Skeletal muscle tissue (tissue), 4 donors: ENCODE data around the gene PIGV. TPM values are rescaled to one million over a fixed set of nuclear protein-coding genes. Genes with fewer than 3 reads are reported as not detected.
A peak's percentile ranks its signal among the peaks of the same experiment; 100 is the strongest.

ENCODE experiments used
- H3K27ac ChIP-seq: one replicate; pipeline ENCODE4 v1.7.0; 2013; ENCODE audit warnings: mild to moderate bottlenecking, low read depth, low read length, inconsistent platforms
- H3K27me3 ChIP-seq, 3 donors: one replicate each; pipeline ENCODE4 v1.7.0; 2013; ENCODE audit warnings: low read length in 3 of 3; ENCODE audit not compliant: control insufficient read depth in 3 of 3, insufficient read depth in 3 of 3
- H3K36me3 ChIP-seq, 3 donors: one replicate each; pipeline ENCODE4 v1.7.0; 2013; ENCODE audit warnings: low read length in 3 of 3; ENCODE audit not compliant: control insufficient read depth in 3 of 3, insufficient read depth in 3 of 3
- H3K4me1 ChIP-seq, 3 donors: one replicate each; pipeline ENCODE4 v1.7.0; 2013; ENCODE audit warnings: low read length in 3 of 3, mild to moderate bottlenecking in 3 of 3; ENCODE audit not compliant: control insufficient read depth in 3 of 3, insufficient read depth in 3 of 3
- H3K4me3 ChIP-seq, 3 donors: one replicate each; pipeline ENCODE4 v1.7.0; 2013; ENCODE audit warnings: low read length in 3 of 3
- H3K9ac ChIP-seq, 3 donors: one replicate each; pipeline ENCODE4 v1.7.0; 2013; ENCODE audit warnings: low read length in 3 of 3, mild to moderate bottlenecking in 3 of 3, moderate library complexity in 2 of 3, low read depth in 1 of 3
- H3K9me3 ChIP-seq, 3 donors: one replicate each; pipeline ENCODE4 v1.7.0; 2013; ENCODE audit warnings: low read length in 3 of 3; ENCODE audit not compliant: control insufficient read depth in 3 of 3
- total RNA-seq: library from RNA; depleted of rRNA; stranded (reverse); fragments of >200 nt; gene quantifications from one replicate; pipeline ENCODE4 v1.2.3, GENCODE V29; 2014
- donor health status: Osteomylitis.

The PIGV gene
- total RNA-seq, 1 donor from 2014 or later, result 5.2 TPM

GRCh38 chr1:26784023-26784871 is 3.5 kb upstream of the PIGV start:
- H3K4me3 ChIP-seq, result no peak overlapping the region
- peaks cover 14 to 20% (median 18%) of the 10 kb centered on the region in 3 donors for H3K36me3 ChIP-seq
- H3K9ac ChIP-seq, result peak overlapping the region in 2 of 3 donors; percentile 40 to 55
- H3K9me3 ChIP-seq, result no peaks in the 10 kb centered on the region
- no peaks in the 10 kb centered on the region for H3K27me3 ChIP-seq
- peaks cover 52 to 59% (median 56%) of the 10 kb centered on the region in 3 donors for H3K4me1 ChIP-seq
- peak overlapping the region; percentile 54 for H3K27ac ChIP-seq

DNA sequence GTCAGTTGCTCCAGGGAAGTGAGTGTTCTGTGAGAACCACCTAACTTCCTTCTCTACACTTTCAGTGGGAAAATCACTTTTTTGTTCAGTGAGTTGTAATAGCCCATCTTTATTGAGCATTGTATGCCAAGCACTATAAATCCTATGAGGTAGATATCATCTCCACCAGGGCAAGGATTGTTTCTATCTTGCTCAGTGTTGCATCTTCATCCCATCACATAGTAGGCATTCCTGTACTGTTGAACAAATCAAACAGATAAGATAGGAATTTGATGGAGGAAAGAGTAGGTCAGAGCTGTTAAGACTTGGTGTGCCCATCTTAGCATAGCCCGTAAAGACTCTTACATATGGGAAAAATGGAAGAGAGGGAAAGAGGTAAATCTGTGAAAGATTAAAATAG is 2.9 kb upstream of the PIGV start:
- no peaks in the 10 kb centered on the region for H3K27me3 ChIP-seq
- H3K36me3 ChIP-seq, result peaks cover 8 to 14% (median 12%) of the 10 kb centered on the region in 3 donors
- no peaks in the 10 kb centered on the region for H3K9me3 ChIP-seq
- no peak overlapping the region for H3K4me3 ChIP-seq
- H3K27ac ChIP-seq, result peak overlapping the region; percentile 54
- H3K9ac ChIP-seq, result no peak overlapping the region
- peaks cover 52 to 64% (median 56%) of the 10 kb centered on the region in 3 donors for H3K4me1 ChIP-seq

- Histone ChIP-seq H3K27me3 (no peaks in the 10 kb centered on the region), H3K4me3 (peak overlapping the region in 1 of 3 donors; percentile 96), H3K4me1 (peaks cover 54 to 67% (median 61%) of the 10 kb centered on the region in 3 donors), H3K9me3 (no peaks in the 10 kb centered on the region), H3K27ac (peak overlapping the region; percentile 99), H3K36me3 (peaks cover 0 to 7% (median 5%) of the 10 kb centered on the region in 3 donors), H3K9ac (peak overlapping the region in 2 of 3 donors; percentile 97 to 99)
Measured at GRCh38 chr1:26785611-26786436, 1.9 kb upstream of the PIGV start.

GRCh38 chr1:26786437-26787380 is 1.0 kb upstream of the PIGV start:
- Histone ChIP-seq H3K4me1 (peaks cover 58 to 69% (median 69%) of the 10 kb centered on the region in 3 donors), H3K9ac (peak overlapping the region; percentile 97 to 99 (median 97)), H3K36me3 (peaks cover 0 to 8% (median 4%) of the 10 kb centered on the region in 3 donors), H3K27me3 (no peaks in the 10 kb centered on the region), H3K9me3 (no peaks in the 10 kb centered on the region), H3K4me3 (peak overlapping the region; percentile 89 to 96 (median 94)), H3K27ac (peak overlapping the region; percentile 99)

GRCh38 chr1:26787381-26787705 is 407 bp upstream of the PIGV start:
- Histone ChIP-seq H3K9ac (peak overlapping the region; percentile 97 to 99 (median 97)), H3K27me3 (no peaks in the 10 kb centered on the region), H3K4me1 (peaks cover 58 to 71% (median 69%) of the 10 kb centered on the region in 3 donors), H3K4me3 (peak overlapping the region; percentile 89 to 96 (median 94)), H3K27ac (peak overlapping the region; percentile 99), H3K9me3 (no peaks in the 10 kb centered on the region), H3K36me3 (peaks cover 0 to 8% (median 4%) of the 10 kb centered on the region in 3 donors)

DNA sequence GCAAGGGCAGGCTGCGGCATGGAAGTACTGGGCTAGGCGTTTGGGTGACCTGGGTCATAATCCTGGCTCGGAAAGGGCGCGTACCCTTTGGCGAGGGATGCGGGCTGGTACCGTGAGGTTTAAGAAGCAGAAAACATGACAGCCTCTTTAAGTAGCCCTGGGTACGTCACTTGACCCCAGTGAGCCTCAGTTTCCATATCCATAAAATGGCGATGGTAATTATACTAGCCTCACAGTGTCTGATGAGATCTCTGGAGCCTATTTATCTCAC is 700 bp downstream of the PIGV start:
- H3K36me3 ChIP-seq, result peaks cover 0 to 13% (median 7%) of the 10 kb centered on the region in 3 donors
- H3K9me3 ChIP-seq, result no peaks in the 10 kb centered on the region
- H3K4me1 ChIP-seq, result peaks cover 47 to 60% (median 59%) of the 10 kb centered on the region in 3 donors
- peak overlapping the region; percentile 97 to 99 (median 97) for H3K9ac ChIP-seq
- H3K4me3 ChIP-seq, result peak overlapping the region; percentile 89 to 96 (median 94)
- no peaks in the 10 kb centered on the region for H3K27me3 ChIP-seq
- H3K27ac ChIP-seq, result peak overlapping the region; percentile 99

GRCh38 chr1:26788836-26789611 is 1.3 kb downstream of the PIGV start:
- H3K36me3 ChIP-seq, result peaks cover 1 to 15% (median 8%) of the 10 kb centered on the region in 3 donors
- H3K27ac ChIP-seq, result peak overlapping the region; percentile 99
- peaks cover 41 to 58% (median 56%) of the 10 kb centered on the region in 3 donors for H3K4me1 ChIP-seq
- no peaks in the 10 kb centered on the region for H3K27me3 ChIP-seq
- no peaks in the 10 kb centered on the region for H3K9me3 ChIP-seq
- H3K9ac ChIP-seq, result peak overlapping the region; percentile 97 to 99 (median 97)
- H3K4me3 ChIP-seq, result peak overlapping the region; percentile 89 to 96 (median 94)

- H3K36me3 ChIP-seq, result peaks cover 6 to 20% (median 13%) of the 10 kb centered on the region in 3 donors
- peaks cover 38 to 58% (median 56%) of the 10 kb centered on the region in 3 donors for H3K4me1 ChIP-seq
- H3K27me3 ChIP-seq, result no peaks in the 10 kb centered on the region
- peak overlapping the region; percentile 99 for H3K27ac ChIP-seq
- no peak overlapping the region for H3K9ac ChIP-seq
- H3K4me3 ChIP-seq, result no peak overlapping the region
- no peaks in the 10 kb centered on the region for H3K9me3 ChIP-seq
Measured at GRCh38 chr1:26789612-26789865, 1.8 kb downstream of the PIGV start.

DNA sequence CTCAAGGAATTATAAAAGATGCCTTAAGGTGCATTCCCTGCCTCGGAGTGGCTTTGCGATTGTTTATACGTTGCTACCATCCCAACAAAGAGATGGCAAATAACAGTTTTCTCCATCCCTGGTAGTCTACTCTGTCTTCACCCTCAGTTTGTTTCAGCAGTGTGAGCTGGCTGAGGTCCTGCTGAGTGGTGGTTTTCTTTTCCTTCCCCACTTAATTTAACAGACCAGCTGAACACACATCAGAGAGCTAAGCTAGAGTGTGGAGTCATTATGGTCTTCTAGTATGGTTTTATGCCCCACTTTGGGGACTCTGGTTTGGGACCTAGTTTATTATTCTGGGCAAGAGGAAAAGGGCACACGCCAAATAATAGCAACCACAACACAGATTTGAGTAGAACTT is 2.2 kb downstream of the PIGV start:
- Histone ChIP-seq H3K4me1 (peaks cover 36 to 58% (median 52%) of the 10 kb centered on the region in 3 donors), H3K27ac (no peak overlapping the region), H3K36me3 (peaks cover 9 to 24% (median 16%) of the 10 kb centered on the region in 3 donors), H3K4me3 (no peak overlapping the region), H3K9me3 (no peaks in the 10 kb centered on the region), H3K9ac (no peak overlapping the region), H3K27me3 (no peaks in the 10 kb centered on the region)
